Left lobe of liver (tissue), 2 donors: ENCODE results near the gene AKAP13. TPM values are rescaled to one million over a fixed set of nuclear protein-coding genes. Genes with fewer than 3 reads are reported as not detected.

Experiments used
- ATAC-seq: fragments of 200-7000 bp; cut with Tn5 transposase; one replicate; pipeline ENCODE4 v1.9.1; 2020; ENCODE audit warnings: mild to moderate bottlenecking, moderate library complexity
- DNase-seq: peaks from one replicate; pipeline ENCODE4 v3.0.0-alpha.2; 2020; ENCODE audit warnings: low spot score
- total RNA-seq: library from RNA; stranded (reverse); gene quantifications from one replicate; pipeline ENCODE4 v1.2.1, GENCODE V29; 2021
- donor health status: DM: no; HTN: no; CAD: no; lungs with moderate emphysema.
- donor health status: DM: no; HTN: yes; CAD: no.

The AKAP13 gene
- total RNA-seq, 1 donor from 2014 or later: 60.5 TPM

DNA sequence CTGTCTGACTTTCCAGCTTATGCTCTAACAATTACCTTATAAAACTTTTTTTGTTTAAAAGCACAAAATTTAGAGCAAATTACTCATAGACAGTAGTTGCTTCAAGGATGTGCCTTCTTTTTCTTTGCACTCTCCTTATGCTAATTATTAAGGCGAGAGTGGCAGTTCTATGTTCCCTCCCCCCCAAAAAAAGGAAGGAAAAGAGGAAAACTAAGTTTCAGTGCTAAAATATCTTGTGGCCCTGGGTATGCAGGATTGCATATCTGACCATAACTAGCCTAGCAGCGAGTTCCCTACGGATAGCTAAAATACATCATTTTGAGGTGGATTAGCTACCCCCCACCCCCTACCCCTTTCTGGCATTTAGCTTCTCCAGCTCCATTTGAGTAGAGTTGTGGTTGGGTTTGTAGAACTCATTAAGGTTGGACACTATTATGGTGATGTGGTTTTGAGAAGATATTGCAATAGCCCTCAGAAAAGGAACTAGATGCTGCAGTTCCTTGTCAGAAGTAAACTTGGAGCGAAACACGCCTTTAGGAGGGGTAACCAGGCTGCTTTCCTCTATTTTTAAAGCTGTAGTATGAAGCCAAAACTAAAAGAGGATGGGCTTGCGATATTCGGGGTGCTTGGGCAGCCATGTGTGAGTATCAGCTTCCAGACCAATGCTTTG lies 174.6 kb downstream of the AKAP13 start:
- no peak for ATAC-seq

DNA sequence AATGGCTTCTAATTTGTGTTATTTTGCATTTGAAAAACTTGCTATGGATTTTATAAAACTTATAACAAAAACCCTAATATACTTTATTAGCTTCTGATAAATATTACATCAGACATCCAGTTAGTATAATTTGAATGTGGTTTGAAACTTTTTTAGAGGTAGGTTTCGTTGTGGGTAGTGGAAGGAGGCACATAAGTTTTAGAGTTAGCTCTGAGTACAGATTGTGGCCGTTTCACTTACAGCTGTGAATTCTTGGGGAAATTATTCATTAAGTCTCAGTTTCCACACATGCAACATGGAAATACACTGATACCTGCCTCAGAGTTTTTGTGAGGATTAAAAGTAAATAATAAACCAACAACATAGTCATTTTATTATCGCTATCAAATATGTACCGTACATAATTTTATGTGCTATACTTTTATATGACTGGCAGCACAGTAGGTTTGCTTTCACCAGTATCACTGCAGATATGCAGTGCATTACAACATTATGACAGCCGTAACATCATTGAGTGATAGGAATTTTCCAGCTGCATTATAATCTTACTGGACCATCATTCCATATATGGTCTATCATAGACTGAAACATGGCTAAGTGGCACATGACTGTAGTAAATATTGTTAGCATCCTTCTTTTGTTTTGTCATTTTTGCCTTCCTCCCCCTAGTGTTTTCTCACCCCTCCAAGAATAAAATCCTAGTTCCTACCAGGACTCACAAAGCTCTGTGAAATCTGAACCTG lies 175.6 kb downstream of the AKAP13 start:
- DNase-seq: no peak
- ATAC-seq: no peak

More for the DNA sequence above, 174.6 kb downstream of the AKAP13 start:
- DNase-seq: no peak

DNA sequence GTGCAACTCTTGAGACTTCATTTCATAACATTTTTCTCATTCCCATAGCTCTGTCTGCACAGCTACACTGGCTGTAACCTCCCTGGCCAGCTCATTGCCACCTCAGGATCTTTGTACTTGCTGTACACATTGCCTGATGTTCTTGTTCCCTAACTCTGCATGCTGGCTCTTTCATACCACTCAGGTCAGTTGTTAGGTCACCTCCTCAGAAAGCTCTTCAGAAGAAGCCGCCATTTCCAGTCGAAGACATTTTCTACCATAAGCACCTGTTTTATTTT lies 176.2 kb downstream of the AKAP13 start:
- DNase-seq: no peak
- no peak for ATAC-seq

DNA sequence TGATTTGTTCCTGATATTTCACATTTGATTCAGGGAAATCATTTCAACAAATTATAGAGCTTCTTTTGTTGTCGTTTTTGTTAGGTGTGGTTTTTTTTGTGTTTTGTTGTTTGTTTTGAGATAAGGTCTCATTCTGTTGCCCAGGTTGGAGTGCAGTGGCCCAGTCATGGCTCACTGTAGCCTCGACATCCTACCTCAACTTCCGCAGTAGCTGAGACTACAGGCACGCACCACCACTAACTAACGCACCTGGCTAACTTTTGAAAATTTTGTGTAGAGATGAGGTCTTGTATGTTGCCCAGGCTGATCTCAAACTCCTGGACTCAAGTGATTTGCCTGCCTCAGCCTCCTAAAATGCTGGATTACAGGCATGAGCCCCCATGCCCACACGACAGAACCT lies 177.0 kb downstream of the AKAP13 start:
- ATAC-seq (no peak), DNase-seq (no peak)

DNA sequence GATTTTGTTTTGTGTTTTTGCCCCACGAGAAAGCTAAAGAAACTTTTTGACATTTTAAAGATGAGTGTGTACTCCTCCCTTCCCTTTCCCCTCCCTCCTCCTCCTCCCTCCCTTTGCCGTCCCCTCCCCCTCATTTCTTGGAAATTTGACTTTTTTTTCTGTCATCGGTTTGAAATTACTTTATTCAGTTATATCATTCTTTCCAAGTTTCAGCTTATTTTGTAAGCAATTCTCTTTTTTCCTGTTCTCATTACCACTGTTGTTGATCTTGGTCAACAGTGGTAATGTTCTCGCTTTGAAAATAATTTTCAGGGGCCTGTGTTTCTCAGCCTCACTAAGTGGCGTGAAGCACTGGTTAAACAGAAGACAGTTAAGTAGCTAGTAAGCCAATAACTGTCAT lies 178.4 kb downstream of the AKAP13 start:
- DNase-seq (no peak), ATAC-seq (no peak)

DNA sequence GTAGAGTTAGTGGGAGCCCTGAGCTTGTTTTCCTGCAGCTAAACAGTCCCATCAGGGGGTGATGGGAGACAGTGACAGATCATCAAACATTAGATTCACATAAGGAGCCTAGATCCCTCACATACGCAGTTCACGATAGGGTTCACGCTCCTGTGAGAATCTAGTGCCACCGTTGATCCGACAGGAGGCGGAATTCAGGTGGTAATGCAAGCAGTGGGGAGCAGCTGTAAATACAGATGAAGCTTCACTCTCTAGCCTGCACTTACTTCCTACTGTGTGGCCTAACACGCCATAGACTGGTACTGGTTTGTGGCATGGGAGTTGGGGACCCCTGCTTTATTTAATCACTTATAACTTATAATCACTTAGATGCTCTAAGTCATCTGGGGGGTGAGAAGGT lies 179.1 kb downstream of the AKAP13 start:
- DNase-seq: no peak
- ATAC-seq: no peak

DNA sequence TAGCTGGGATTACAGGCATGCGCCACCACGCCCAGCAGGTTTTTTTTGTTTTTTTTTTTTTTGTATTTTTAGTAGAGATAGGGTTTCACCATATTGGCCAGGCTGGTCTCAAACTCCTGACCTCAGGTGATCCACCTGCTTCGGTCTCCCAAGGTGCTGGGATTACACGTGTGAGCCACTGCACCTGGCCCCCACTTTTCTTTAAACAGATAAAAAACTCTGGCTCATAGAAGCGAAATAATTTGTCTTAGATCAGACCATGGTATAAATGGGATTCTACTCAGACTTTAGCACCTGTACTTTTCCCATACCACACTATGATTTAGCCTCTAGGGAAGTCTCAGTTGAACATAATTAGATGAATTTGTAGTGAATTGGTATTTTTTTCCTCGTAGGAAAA lies 182.4 kb downstream of the AKAP13 start:
- DNase-seq: no peak
- ATAC-seq: no peak

DNA sequence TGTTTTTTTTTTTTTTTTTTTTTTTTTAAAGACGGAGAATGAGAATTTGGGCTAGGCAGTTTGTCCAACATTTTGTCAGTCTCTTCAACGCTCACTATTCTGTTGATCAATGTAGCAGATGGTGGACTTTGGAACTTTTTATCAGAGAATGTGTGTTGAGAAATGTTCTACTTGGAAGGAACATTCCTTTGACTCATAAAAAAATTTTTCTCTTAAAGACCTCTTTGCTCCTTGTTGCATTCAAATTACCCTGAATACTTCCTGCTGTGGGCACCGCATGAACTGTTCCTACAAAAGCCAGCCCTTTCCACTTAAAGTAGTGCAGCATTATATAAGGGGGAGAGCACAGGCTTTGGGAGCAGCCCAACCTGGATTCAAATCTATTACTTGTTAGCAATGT lies 182.9 kb downstream of the AKAP13 start:
- ATAC-seq (peak; percentile 83), DNase-seq (no peak)

DNA sequence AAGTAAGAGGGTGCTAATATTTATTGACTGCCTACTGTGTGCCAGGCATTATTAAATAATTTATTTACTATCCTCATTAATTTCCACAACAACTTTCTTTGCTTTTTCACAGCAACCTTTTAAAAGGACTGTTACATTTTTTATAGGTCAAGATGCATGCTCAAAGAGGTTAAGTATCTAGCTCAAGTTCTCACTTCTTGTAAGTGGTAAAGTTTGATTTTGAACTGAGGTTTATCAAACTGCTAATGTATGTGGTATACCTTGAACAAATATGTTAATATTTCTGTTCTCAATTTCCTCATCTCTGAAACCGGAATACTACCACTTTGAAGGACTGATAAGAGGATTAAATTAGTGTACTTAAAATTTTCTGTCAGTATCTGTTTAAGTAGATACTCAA lies 183.3 kb downstream of the AKAP13 start:
- DNase-seq: no peak

DNA sequence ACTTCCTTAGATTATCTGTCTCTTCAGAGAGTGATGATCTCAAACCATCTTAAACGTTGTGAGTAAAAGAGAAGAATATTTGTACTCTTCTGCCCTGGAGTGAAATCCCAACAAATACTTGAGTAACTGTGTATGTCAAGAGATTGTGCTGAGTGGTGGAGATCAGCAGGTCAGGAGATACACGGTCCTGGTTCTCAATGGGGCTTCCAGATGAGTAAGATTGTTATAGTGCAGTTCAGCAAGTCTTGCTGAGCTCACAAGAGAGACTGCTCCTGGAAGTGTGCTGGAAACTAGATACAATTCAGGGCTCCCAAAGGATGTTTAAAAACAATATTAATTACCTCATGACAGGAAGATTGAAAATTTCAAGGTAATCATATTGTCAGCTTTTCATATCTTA lies 184.3 kb downstream of the AKAP13 start:
- ATAC-seq (no peak), DNase-seq (no peak)

More for the DNA sequence above, 183.3 kb downstream of the AKAP13 start:
- no peak for ATAC-seq

DNA sequence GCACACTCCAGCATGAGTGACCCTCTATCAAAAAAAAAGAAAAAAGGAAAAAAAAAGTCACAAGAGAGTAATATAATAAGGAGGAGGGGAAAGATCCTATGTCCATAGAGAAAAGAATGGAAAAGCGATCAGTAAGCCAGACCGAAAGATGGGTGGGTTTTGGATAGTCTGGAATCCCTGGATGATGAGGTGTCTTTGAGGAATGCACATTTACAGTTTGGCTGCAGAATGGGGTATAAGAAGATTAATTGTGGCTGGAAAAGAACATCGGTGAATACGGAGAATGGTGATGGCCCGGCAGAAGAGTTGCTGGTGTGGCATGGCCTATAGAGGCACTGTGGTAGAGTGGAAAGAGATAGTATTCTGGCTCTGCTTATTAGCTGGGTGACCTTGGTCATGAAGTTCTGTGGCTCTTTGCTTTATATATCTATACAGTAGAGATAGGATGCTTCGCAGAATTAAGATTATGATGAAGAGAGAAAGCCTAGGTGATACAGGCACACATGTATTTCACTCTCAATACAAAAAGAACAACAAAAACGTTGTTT lies 187.9 kb downstream of the AKAP13 start:
- DNase-seq (no peak), ATAC-seq (no peak)

DNA sequence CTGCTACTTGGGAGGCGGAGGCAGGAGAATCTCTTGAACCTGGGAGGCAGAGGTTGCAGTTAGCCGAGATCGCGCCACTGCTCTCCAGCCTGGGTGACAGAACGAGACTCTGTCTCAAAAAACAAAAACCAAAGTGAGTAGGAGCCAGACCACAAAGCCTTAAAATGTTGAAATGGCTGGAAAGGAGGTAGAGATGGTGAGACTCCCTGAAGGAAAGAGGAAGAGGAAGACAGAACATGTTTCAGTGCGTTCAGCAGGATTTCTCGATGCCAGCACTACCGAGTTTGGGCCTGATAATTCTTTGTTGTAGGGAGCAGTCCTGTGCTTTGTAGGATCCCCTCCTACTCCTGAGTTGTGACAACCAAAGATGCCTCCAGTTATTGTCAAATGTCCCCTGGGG lies 189.9 kb downstream of the AKAP13 start:
- ATAC-seq: no peak

DNA sequence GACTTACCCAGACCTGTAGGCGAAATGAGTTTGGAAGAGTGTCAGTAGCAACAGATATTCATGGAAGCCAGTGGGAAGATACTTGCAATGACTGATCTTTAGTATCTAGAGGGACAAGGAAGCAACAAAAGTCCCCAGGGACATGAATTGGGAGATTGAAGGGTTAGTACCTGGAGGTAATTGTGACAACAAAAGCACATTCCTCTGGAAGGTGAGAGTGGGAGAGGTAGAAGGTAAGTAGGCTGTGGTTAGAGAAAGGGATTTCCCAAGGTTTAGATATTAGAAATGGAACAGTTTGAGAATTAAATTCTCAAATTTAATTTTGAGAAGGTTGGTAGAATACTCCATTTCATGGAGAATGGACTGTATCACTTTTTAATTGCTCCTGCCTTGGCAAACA lies 191.4 kb downstream of the AKAP13 start:
- DNase-seq (no peak), ATAC-seq (no peak)

More for the DNA sequence above, 189.9 kb downstream of the AKAP13 start:
- no peak for DNase-seq

DNA sequence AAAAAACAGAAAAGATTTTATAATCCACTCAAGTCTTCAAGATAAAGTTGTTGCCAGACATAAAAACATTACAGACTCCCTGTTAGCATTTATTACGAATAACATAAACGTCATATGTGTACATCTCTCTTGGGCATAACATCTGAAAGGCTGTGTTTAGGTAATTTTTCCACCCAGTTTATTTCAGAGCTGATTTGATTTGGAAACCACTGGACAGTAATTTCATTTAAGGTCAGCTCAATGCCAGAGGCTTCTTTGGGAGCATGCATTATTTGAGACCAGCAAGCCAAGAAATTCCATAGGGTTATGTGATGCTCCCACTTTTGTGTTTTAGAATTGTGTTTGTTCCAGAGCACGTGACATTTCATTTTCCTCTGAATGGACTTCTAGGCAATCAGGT lies 196.0 kb downstream of the AKAP13 start:
- DNase-seq (no peak), ATAC-seq (no peak)

DNA sequence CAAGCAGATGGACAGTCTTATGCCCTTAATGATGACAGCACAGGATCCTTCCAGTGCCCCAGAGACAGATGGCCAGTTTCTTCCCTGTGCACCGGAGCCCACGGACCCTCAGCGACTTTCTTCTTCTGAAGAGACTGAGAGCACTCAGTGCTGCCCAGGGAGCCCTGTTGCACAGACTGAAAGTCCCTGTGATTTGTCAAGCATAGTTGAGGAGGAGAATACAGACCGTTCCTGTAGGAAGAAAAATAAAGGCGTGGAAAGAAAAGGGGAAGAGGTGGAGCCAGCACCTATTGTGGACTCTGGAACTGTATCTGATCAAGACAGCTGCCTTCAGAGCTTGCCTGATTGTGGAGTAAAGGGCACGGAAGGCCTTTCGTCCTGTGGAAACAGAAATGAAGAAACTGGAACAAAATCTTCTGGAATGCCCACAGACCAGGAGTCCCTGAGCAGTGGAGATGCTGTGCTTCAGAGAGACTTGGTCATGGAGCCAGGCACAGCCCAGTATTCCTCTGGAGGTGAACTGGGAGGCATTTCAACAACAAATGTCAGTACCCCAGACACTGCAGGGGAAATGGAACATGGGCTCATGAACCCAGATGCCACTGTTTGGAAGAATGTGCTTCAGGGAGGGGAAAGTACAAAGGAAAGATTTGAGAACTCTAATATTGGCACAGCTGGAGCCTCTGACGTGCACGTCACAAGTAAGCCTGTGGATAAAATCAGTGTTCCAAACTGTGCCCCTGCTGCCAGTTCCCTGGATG lies 198.7 kb downstream of the AKAP13 start:
- peak; percentile 58 for ATAC-seq
- DNase-seq: peak; percentile 68

DNA sequence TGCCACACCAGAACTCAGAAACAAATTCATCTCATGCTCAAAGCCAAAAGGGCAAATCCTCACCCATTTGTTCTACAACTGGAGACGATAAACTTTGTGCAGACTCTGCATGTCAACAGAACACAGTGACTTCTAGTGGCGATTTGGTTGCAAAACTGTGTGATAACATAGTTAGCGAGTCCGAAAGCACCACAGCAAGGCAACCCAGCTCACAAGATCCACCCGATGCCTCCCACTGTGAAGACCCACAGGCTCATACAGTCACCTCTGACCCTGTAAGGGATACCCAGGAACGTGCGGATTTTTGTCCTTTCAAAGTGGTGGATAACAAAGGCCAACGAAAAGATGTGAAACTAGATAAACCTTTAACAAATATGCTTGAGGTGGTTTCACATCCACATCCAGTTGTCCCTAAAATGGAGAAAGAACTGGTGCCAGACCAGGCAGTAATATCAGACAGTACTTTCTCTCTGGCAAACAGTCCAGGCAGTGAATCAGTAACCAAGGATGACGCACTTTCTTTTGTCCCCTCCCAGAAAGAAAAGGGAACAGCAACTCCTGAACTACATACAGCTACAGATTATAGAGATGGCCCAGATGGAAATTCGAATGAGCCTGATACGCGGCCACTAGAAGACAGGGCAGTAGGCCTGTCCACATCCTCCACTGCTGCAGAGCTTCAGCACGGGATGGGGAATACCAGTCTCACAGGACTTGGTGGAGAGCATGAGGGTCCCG lies 199.7 kb downstream of the AKAP13 start:
- ATAC-seq (peak; percentile 72), DNase-seq (peak; percentile 83)

DNA sequence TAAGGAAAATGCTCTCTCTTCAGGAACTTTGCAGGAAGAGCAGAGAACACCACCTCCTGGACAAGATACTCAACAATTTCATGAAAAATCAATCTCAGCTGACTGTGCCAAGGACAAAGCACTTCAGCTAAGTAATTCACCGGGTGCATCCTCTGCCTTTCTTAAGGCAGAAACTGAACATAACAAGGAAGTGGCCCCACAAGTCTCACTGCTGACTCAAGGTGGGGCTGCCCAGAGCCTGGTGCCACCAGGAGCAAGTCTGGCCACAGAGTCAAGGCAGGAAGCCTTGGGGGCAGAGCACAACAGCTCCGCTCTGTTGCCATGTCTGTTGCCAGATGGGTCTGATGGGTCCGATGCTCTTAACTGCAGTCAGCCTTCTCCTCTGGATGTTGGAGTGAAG lies 200.5 kb downstream of the AKAP13 start:
- ATAC-seq (peak; percentile 7), DNase-seq (no peak)

DNA sequence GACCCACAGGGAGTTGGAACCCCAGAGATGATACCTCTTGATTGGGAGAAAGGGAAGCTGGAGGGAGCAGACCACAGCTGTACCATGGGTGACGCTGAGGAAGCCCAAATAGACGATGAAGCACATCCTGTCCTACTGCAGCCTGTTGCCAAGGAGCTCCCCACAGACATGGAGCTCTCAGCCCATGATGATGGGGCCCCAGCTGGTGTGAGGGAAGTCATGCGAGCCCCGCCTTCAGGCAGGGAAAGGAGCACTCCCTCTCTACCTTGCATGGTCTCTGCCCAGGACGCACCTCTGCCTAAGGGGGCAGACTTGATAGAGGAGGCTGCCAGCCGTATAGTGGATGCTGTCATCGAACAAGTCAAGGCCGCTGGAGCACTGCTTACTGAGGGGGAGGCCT lies 201.1 kb downstream of the AKAP13 start:
- ATAC-seq: peak; percentile 10

DNA sequence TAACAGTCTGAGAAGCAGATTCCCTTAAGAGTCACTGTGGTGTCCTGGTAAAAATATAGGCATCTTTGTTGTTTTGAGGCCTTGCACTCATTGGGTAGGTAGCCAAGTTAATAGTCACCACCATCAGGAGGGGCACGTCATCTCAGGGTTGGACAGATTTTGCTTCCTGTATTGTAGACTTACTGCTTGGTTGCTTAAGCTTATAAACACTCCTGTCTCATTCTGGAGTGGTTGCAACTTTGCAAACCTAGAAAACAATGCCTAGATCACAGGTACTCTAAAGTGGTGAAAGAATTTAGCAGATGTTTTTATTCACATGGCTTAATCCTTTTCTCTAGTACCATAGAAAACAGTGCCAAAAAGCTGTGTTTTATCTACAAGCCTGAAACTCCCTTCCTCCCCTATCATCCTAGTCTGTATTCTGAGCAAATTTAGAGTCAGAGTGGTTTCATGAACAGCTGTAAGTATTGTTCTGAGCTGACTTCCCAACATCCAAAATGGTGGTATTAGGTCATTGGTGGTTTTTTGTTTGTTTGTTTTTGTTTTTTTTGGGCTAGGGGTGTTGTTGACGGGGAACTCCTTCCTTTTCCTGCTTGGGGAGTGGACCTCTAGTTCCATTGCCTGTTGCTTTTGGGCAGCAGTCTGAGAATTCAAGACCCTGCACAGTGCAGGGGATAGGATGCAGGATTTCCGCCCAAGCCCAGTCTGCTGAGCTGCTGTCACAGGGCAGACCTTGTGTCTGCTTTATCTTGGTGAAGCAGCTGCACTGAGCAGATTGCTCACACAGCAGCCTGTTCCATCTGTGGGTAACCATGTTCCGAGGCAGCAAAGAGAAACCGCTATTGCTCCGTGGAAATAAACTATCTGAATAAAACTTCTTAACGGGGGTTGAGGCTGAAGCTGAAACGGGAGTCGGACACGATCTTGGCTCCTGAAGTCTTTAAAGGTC lies 202.0 kb downstream of the AKAP13 start:
- peak; percentile 43 for ATAC-seq
- DNase-seq: peak; percentile 57

More for the DNA sequence above, 201.1 kb downstream of the AKAP13 start:
- DNase-seq: peak; percentile 57

DNA sequence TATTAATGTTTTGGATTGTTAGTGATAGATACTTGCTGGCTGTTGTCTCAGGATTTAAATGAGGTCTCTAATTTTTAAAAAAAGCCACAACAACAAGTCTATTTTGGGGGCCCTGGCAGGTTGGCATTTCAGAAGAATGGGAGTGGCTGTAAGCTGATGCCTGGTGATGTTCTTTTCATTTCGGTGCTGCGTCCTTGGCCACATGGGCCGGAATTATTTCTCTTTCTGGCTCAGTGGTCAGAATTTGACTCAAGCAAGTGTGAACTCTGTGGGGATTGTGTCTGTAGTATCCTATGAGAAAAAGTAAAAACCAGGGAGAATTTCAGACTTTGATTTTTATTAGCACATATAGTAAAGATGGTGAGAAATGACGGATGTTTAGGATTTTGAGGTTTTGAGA lies 203.0 kb downstream of the AKAP13 start:
- ATAC-seq (no peak), DNase-seq (no peak)
